Hematopoietic multipotent progenitor cell treated with erythropoietin and hydrocortisone succinate and interleukin-3 and kit ligand, for 8 days (in vitro differentiated cells): ENCODE measurements around the gene EMC9.
"Not testable (repeated sequence)": the region's sequence is repeated elsewhere in the genome, so short reads cannot be mapped to it uniquely, and the experiment has no call there.

Source experiments
- DNase-seq: peaks from one replicate; pipeline ENCODE4 v3.0.0-alpha.2; 2015

Gene EMC9

DNA sequence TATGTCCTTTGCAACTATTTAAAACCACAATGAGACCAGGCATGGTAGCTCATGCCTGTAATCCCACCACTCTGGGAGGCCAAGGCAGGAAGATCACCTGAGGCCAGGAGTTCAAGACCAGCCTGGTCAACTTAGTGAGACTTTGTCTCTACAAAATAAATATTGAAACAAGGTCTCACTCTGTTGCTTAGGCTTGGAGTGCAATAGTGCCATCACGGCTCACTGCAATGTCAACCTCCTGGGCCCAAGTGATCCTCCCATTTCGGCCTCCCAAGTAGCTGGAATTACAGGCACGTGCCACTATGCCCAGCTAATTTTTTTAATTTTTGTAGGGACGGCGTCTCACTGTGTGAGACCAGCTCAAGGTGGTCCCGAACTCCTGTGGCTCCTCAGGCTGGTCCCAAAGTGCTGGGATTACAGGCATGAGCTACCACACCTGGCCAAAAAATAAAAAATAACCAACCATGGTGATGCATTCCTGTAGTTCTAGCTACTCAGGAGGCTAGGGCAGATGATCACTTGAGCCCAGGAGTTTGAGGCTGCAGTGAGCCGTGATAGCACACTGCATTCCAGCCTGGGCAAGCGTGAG is 11.9 kb downstream of the EMC9 start:
- DNase-seq, result no peak

- DNase-seq, result no peak
Measured at GRCh38 chr14:24127673-24128072, 13.7 kb downstream of the EMC9 start.

GRCh38 chr14:24126939-24127338 is 14.5 kb downstream of the EMC9 start:
- no peak for DNase-seq

GRCh38 chr14:24123424-24124417 is 17.7 kb downstream of the EMC9 start:
- DNase-seq, result peak; percentile 96

DNA sequence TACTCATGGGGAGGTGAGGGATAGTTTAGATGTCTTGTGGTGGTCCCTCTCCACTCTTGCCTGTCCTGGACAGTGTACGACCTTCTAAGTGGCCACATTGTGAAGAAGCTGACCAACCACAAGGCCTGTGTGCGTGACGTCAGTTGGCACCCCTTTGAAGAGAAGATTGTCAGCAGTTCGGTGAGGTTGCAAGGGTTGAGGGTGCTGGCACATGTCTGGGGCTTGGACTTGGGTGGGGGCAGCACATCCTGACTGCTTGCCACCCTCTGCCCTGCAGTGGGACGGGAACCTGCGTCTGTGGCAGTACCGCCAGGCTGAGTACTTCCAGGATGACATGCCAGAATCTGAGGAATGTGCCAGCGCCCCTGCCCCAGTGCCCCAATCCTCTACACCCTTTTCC is 18.5 kb downstream of the EMC9 start:
- DNase-seq, result peak; percentile 55

DNA sequence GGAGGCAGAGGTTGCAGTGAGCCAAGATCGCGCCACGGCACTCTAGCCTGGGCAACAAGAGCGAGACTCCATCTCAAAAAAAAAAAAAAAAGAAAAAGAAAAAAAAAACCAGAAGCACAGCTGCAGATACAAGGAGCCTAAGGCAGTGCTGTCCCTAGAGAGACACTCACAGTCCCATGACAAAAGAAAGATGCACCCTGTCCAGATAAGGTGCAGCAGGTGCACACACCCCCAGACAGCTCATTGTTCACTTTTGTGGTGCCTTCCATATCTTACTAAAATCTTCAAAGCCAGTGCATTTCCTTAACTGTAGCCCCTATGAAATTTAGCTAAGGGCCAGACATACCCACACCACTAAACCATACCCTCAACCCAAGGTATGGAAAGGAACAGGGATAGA is 19.0 kb downstream of the EMC9 start:
- peak; percentile 61 for DNase-seq

DNA sequence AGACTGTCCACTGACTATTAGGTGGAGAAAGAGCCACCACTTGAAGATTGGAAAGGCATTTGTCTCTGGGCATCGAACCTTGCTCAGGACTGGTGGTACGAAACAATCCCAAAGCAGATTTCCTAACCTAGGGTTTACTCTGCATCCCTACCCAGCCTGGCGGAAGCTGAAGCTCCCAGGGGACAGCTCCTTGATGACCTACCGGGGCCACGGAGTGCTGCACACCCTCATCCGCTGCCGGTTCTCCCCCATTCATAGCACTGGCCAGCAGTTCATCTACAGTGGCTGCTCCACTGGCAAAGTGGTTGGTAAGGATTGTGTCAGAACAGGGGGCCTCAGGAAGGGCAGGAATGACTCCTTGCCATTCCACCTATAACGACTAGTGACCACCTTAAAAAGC is 20.2 kb downstream of the EMC9 start:
- no peak for DNase-seq

GRCh38 chr14:24119691-24120090 is 21.7 kb downstream of the EMC9 start:
- DNase-seq, result no peak

- DNase-seq, result no peak
Measured at GRCh38 chr14:24117179-24117578, 24.2 kb downstream of the EMC9 start.

DNA sequence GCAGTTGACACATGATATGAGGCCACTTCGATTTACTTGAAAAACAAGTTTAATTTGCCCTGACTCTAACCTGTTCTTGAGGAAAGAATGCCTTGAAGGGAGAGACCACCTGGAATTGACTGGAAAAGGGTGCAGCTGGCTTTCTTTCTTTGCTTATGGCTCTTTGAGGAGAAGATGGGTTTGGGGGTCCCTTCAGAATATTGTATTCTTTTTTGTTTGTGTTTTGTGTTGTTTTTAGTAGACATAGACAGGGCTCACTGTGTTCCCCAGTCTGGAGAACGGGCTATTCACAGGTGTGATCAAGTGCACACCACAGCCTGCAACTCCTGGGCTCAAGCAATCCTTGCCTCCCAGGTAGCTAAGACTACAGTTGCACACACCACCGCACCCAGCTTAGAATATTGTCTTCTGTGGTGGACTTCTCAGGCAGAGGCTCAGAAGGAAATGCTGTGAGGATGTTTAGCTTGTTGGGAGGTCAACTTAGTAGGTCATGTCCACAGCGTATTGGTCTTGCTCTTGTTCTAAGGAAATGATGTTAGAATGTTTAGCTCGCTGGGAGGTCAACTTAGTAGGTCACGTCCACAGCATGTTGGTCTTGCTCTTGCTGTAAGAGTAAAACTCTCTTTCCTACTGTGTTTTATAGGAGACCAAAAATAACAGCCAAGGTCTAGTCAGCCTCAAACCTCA is 25.1 kb downstream of the EMC9 start:
- no peak for DNase-seq

- DNase-seq, result no peak
Measured at GRCh38 chr14:24115422-24116127, 25.8 kb downstream of the EMC9 start.

DNA sequence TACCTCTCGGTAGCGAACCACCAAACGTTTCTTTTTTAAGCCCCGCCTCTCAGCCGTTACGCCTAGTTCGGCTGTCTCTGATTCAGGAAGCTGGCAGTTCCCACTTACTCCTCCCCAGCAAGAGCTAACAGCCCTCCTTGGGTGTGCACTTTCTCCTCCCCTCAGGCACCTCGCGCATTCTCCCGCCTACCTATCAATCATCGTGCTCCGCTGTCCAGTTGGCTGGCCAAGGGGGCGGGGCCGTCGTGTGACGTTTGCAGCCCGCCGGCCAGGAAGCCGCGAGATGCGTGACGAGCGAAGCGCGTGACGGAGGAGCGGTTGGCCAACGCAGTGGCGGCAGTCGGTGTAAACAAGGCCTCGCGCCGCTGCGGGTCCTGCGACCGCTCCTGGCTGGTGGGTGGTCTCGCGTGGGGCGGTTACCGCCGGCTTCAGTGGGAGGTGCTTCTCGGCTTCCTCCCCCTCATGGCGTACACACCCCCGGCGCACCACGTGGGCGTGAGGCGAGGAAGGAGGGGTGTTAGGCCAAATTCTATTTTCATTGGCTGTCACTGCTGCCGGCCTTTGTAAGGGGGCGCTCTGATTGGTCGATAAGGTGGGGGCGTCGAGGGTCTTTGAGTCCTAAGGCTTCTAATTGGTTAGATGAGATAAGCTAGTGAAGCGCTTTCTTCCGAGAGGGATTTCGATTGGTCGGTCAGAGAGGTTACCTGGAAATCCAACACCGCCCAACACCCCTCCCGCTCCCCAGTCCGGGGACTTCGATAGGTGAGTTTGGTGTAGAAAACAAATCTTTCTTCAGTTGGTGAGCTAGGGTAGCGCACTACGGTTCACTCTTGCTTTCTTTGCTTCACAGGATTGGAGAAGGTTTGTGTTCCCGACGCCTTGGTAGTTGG is 26.6 kb downstream of the EMC9 start, which contains the start of the genes DCAF11 and NRL:
Gene DCAF11, plus strand, starts transcription at position 246 of the 890 bp plus-strand sequence. CDS start 818 bp downstream, outside the sequence.
Gene NRL, minus strand, starts transcription at position 418 of the 890 bp plus-strand sequence. CDS start 32,101 bp downstream, outside the sequence.
- peak; percentile 100 for DNase-seq

- peak; percentile 93 for DNase-seq
Measured at GRCh38 chr14:24113801-24114531, 27.4 kb downstream of the EMC9 start.

DNA sequence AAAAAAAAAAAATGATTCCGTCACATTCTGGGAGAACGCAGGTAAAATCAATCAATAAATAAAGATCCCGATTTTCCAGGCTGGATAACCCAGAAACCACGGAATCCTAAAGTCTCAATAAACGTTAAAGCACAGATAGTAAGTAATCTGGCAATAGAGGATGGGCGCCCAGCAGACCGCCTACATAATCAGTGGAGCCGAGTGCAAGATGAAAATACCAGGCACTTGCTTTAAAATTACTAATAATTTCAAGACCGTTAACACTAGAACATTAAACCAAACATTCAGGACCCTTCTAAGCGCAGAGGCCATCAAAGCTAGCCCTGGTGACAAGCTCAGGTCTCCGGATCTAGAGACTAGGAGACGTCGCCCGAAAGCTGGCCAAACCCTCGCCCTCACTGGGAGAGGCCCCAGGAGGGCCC is 28.0 kb downstream of the EMC9 start:
- no peak for DNase-seq

DNA sequence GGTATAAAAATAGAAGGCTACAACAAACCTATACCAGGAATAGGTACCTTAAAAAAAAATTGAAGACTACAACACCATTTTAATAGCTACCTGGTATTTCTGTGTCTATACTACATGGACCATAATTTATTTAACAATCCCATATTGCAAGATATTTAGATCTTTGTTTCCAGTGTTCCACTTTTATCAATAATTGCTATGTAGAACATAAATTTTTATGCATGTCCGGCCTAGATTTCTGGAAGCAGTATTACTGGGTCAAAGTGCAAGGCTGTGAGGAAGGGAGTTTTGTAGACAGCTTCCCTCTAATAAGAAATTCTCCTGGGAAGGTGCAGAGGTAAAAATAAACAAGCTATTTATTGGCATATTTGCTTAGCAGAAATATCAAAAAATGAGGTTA is 30.9 kb downstream of the EMC9 start:
- no peak for DNase-seq

GRCh38 chr14:24110060-24110459 is 31.3 kb downstream of the EMC9 start:
- no peak for DNase-seq

- DNase-seq, result no peak
Measured at GRCh38 chr14:24108336-24108874, 33.0 kb downstream of the EMC9 start.

DNA sequence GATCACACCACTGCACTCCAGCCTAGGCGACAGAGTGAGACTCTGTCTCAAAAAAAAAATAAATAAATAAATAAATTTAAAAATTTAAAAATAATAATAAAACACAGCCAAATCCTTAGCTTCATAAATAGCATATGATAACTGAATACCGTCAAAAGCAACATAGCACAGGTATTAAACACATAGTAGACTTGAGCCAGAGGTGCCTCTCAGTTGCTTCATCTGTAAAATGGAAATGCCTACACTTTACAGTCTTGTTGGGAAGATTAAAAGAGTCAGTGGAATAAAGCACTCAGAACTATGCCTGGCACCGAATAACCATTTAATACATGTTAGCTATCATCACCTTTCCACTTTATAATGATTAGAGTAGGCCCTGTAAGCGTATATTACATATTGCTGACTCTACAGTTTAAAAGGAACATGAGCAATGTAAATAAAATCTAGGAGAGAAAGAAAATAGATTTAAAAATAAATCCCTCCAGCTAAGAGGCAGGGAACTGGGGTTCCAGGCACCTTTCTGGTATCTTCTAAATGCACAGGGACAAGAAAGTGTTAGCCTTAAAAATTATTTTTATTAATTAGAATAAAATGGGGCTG is 34.6 kb downstream of the EMC9 start:
- DNase-seq, result no peak

- not testable (repeated sequence) for DNase-seq
Measured at GRCh38 chr14:24105609-24106239, 35.7 kb downstream of the EMC9 start.

- DNase-seq, result no peak
Measured at GRCh38 chr14:24103451-24103850, 37.9 kb downstream of the EMC9 start.
